Effector memory CD4-positive, alpha-beta T cell (primary cell): ENCODE data around the gene TERB1.

Experiments used
- DNase-seq, 3 donors: peaks; one replicate each; pipeline ENCODE4 v3.0.0-alpha.2; 2020
- H3K27ac ChIP-seq: 2 replicates; pipeline ENCODE4 v1.7.0; 2013; ENCODE audit warnings: mild to moderate bottlenecking, low read length, moderate library complexity; ENCODE audit not compliant: insufficient read depth, poor library complexity, severe bottlenecking
- H3K27me3 ChIP-seq: replicated peaks from 2 replicates; pipeline ENCODE4 v1.7.0; 2013; ENCODE audit warnings: mild to moderate bottlenecking, low read length; ENCODE audit not compliant: insufficient read depth, control insufficient read depth, poor library complexity, severe bottlenecking
- H3K36me3 ChIP-seq: 2 replicates; pipeline ENCODE4 v1.7.0; 2013; ENCODE audit warnings: mild to moderate bottlenecking, low read length, moderate library complexity; ENCODE audit not compliant: control insufficient read depth, insufficient read depth
- H3K4me1 ChIP-seq: 2 replicates; pipeline ENCODE4 v1.7.0; 2013; ENCODE audit warnings: low read length, mild to moderate bottlenecking; ENCODE audit not compliant: control insufficient read depth, insufficient read depth, poor library complexity, severe bottlenecking
- H3K4me3 ChIP-seq: 2 replicates; pipeline ENCODE4 v1.7.0; 2013; ENCODE audit warnings: low read length, low read depth, mild to moderate bottlenecking; ENCODE audit not compliant: insufficient read depth, poor library complexity, severe bottlenecking
- H3K9me3 ChIP-seq: 2 replicates; pipeline ENCODE4 v1.7.0; 2013; ENCODE audit warnings: mild to moderate bottlenecking, low read length, moderate library complexity; ENCODE audit not compliant: control insufficient read depth

TERB1 gene

DNA sequence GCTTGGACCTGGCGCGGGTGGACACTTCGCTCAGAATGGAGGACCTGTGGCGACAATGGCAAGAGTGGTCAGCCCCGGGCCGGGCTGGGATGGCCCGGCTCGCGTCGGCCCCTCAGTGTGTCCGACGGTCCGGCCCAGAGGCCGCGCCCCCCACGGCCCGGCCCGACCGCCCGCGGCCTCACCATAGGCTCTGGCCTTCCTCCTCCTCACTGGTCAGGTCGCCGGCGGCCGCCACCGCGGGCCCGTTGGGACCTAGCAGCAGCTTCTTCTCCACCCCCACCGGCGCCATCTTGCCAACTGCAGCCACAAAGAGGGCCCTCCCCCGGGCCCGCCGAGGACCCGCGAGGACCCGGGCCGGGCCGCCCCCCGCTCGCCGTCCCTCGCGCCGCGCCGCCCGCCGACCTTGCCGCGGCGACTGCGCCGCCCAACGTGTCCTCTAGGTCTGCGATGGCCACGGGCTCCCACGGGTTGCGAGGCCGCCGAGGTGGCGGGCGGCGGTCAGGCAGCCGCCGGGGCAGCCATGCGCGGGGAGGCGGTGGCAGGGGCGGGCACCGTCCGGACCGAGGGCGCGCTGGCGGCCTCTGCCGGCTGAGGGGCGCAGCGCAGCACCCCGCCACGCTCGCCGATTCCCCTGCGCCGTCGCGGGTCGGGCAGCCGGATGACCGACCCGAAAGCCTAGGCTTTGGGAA is 49.9 kb downstream of the TERB1 start, which contains the start of gene DYNC1LI2:
Gene DYNC1LI2 (minus strand): TSS at position 307 of the 689 bp plus-strand sequence. CDS start 18 bp downstream, at position 289.
- H3K36me3 ChIP-seq = peaks cover 19% of the 10 kb centered on the region
- H3K9me3 ChIP-seq = no peaks in the 10 kb centered on the region
- H3K4me3 ChIP-seq = peak within 1 kb of the TSS; percentile 96
- DNase-seq = peak; percentile 53 to 69 (median 68)
- H3K27me3 ChIP-seq = no peaks in the 10 kb centered on the region
- H3K27ac ChIP-seq = peak within 1 kb of the TSS; percentile 70
- peaks cover 19% of the 10 kb centered on the region for H3K4me1 ChIP-seq

DNA sequence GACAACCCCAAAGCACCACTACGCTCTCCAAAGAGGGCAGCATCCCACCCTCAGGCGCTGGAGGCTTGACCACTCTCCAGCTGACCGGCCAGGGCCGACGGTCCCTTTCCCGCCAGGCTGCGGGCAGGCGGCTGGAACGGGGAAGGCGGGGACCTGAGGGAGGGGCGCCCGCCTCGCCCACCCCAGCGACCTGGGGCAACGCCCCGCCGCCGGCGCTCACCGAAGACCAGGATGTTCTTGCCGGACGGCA is 50.4 kb downstream of the TERB1 start:
- Histone ChIP-seq H3K36me3 (peaks cover 23% of the 10 kb centered on the region), H3K27ac (peak overlapping the region; percentile 70)

DNA sequence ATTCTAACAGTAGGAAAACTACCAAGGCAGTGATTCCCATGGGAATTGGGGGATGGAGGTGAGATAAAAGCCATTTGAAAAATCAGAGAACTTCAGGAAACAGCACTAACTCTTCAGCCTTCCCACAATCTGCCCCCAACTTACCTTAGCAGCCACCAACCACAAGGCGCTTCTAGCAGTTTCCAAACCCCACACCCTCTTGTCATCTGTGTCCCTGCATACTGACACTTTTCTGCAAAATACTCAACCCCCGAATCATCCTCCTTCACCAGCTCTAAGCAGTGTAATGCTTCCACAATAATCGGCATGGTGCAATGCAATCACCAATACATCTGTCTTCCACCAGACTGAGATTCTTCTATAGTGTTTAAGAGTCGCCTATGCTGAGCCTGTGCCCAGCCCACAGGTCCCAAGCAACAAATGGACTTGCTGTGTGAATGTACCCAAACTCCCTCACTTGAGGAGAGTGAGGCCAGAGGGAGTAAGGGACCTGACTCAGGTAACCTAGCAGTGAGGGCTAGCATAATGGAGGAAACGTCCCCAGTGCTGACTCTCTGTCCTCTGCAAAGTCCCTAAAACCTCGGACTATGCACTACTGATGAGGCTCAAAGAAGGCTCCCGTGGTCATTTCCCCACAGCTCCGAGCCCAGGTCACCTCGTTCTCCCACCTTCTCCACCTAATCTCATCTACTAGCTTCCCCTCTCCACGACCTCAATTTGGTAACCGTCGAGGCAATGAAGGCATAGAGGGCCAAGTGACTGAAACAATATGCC is 50.9 kb downstream of the TERB1 start:
- Histone ChIP-seq H3K4me1 (peaks cover 19% of the 10 kb centered on the region), H3K27me3 (no peaks in the 10 kb centered on the region), H3K27ac (peak overlapping the region; percentile 70), H3K9me3 (no peaks in the 10 kb centered on the region), H3K4me3 (peak overlapping the region; percentile 96), H3K36me3 (peaks cover 25% of the 10 kb centered on the region)
- no peak for DNase-seq

More for the DNA sequence above, 50.4 kb downstream of the TERB1 start:
- Histone ChIP-seq H3K4me3 (peak overlapping the region; percentile 96), H3K4me1 (peaks cover 19% of the 10 kb centered on the region), H3K27me3 (no peaks in the 10 kb centered on the region), H3K9me3 (no peaks in the 10 kb centered on the region)
- peak in 1 of 3 donors; percentile 1 for DNase-seq

DNA sequence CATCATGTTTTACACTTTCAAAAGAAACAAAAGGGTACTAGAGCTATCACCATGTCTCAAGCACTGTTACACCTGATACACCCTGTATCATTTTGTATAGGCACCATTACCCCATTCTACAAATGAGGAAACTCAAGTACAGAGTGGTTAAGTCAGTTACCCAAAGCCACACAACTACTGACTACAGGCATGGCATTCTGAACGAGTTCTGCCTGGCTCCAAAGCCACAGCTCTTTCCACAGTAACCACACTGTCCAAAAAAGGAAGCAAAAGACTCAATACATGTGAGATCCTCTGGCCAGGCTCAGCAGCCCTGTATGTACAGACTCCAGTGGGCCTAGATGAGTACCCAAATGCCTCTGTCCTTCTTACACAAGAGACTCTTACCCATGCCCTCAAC is 54.7 kb downstream of the TERB1 start:
- H3K9me3 ChIP-seq = no peaks in the 10 kb centered on the region
- peaks cover 14% of the 10 kb centered on the region for H3K4me1 ChIP-seq
- no peak overlapping the region for H3K27ac ChIP-seq
- peaks cover 56% of the 10 kb centered on the region for H3K36me3 ChIP-seq
- no peaks in the 10 kb centered on the region for H3K27me3 ChIP-seq
- no peak for DNase-seq
- H3K4me3 ChIP-seq = no peak overlapping the region

DNA sequence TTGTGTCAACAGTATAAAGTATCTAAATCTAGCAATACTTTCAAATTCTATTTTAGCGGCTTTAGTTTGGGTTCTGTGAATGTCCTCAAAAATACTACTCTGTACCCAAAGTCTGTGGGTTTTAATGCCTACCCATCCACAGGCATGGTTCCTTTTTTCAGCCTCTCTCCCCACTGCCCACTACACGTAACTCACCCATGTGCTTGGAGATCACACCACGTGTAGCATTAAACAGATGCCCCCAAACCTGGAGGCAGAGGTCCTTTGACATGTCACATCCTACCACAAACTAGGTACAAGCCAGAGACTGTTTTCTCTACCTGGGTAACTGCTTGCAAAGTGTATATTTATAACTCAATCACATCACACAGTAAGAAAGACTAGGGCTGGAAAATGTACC is 55.3 kb downstream of the TERB1 start:
- H3K4me3 ChIP-seq = no peak overlapping the region
- H3K27me3 ChIP-seq = no peaks in the 10 kb centered on the region
- H3K9me3 ChIP-seq = no peaks in the 10 kb centered on the region
- no peak overlapping the region for H3K27ac ChIP-seq
- no peak for DNase-seq
- peaks cover 62% of the 10 kb centered on the region for H3K36me3 ChIP-seq
- H3K4me1 ChIP-seq = peaks cover 14% of the 10 kb centered on the region

DNA sequence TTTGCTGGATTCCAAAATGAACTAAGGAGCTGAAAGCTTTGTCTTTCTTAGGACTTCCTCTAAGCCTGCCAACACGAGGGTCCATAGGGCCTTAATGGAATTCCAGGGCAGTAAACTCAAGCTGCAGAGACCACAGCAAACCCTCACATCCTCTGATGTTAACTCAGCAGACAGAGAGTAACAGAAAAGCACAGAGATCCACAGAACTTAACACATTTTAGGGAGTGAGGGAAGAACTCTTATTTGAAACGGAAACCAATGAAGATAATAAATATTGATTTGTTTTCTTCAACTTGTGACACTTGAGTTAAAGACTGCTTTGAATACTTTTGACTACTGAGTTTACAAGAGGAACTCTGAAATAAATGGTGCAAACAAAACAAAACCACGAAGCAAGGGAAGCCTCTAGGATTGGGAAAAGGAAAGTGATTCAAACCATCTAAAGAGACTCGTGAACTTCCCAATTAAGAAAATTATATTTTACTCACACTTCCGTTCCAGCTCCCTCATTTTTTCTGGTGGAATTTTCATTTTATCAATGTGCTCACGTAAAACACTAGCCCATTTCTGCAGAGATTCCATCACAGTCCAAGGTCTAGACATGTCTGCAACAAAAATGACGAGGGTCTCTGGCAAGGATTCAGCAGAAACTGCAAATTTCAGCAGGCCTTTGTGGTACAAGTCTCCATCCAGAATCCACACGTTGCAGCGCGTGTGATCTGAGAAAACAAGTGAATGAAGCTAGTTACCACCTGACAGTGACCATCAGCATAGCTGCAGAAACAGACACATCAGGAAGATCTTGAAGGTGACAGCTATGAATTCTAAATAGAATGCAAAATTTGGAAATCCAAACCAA is 59.2 kb downstream of the TERB1 start:
- no peak overlapping the region for H3K27ac ChIP-seq
- H3K9me3 ChIP-seq = no peaks in the 10 kb centered on the region
- H3K4me3 ChIP-seq = no peak overlapping the region
- H3K27me3 ChIP-seq = no peaks in the 10 kb centered on the region
- peaks cover 67% of the 10 kb centered on the region for H3K36me3 ChIP-seq
- DNase-seq = no peak
- H3K4me1 ChIP-seq = no peaks in the 10 kb centered on the region

DNA sequence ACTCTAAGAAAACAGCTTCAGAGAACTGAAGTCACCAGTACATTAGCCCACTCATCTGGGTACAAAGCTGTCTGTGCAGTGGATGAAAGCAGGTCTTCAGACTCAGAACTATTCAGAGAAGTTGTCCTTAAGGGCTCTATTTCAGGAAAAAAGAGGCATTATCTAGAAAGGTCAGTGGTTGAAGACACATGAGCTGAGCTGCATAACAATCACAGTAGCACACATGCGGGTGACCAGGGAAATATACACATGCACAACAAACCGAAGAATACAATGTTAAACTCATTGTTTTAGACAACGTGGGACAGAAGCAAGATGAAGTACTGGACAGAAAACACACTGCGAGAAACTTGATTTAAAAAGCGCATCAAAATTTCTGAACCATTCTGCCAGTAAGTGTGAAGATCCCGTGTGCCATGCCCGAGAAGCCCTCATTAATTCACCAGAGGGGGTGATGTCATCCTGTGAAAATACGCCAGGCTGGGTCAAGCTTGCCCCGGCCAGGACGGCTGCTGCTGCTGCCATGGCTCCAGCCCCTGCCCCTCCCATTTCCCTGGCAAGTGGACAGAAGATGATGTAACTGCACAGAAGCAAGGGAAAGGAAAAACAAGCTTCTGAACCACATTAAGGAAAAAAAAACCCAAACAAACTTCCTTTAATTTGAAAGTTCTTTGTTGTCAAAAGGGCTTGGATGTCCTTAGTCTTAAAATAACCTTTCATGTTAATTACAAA is 60.0 kb downstream of the TERB1 start:
- Histone ChIP-seq H3K27ac (no peak overlapping the region), H3K4me3 (no peak overlapping the region), H3K27me3 (no peaks in the 10 kb centered on the region), H3K4me1 (no peaks in the 10 kb centered on the region), H3K9me3 (no peaks in the 10 kb centered on the region), H3K36me3 (peaks cover 69% of the 10 kb centered on the region)
- DNase-seq = no peak

DNA sequence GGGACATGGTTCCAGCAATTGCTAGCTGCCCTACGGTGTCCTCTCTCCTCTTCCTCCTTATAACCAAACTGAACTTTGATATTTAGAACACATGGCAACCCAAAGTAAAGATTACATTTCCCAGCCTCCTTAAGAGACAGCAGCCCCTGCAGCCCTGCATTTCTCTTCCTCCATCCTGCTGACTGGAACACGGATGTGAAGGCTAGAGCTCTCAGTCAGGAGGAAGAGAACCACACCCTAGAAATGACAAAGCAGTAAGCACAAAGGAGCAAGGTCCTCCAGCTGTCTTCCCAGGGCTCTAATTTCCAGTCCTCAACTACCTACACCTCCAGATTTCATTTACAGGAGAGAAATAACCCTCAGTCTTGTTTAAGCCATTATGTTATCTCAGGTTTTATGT is 60.9 kb downstream of the TERB1 start:
- no peaks in the 10 kb centered on the region for H3K27me3 ChIP-seq
- no peaks in the 10 kb centered on the region for H3K4me1 ChIP-seq
- no peak overlapping the region for H3K27ac ChIP-seq
- H3K4me3 ChIP-seq = no peak overlapping the region
- no peak for DNase-seq
- peaks cover 72% of the 10 kb centered on the region for H3K36me3 ChIP-seq
- H3K9me3 ChIP-seq = no peaks in the 10 kb centered on the region

DNA sequence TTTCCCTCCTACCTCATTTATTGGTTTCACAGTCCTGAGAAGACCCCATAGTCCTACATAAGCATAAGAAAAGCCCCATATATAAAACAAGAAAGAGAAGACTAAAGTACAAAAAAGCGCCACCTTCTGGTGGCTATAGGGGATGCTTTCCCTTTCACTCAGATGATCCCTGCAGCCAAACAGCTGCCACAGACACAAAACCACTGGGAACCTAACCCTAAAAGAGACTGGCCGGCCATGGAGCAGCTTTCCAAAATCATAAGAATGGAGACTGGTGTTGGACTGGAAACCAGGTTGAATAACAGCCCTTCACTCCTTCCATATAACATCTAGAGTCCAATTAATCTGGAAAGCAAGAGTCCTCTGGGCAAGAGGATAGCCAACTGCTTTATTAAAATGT is 61.4 kb downstream of the TERB1 start:
- no peaks in the 10 kb centered on the region for H3K27me3 ChIP-seq
- no peak overlapping the region for H3K27ac ChIP-seq
- H3K9me3 ChIP-seq = no peaks in the 10 kb centered on the region
- peaks cover 72% of the 10 kb centered on the region for H3K36me3 ChIP-seq
- DNase-seq = peak in 1 of 3 donors; percentile 2
- no peak overlapping the region for H3K4me3 ChIP-seq
- H3K4me1 ChIP-seq = no peaks in the 10 kb centered on the region
